Cardiac fibroblast (primary cell): ENCODE measurements around the gene DDA1.

ENCODE experiments used
- DNase-seq, 2 donors: peaks; one replicate each; pipeline versions ENCODE4 v3.0.0 to v3.0.0-alpha.2; 2010; ENCODE audit warnings: low read depth in 2 of 2
- H3K4me3 ChIP-seq, 2 donors: replicated peaks in 1 of 2; 1 replicate in 1 of 2; 2 replicates in 1 of 2; pipeline ENCODE4 v1.5.1; 2011; ENCODE audit warnings: low read depth in 2 of 2, low read length in 2 of 2, mild to moderate bottlenecking in 2 of 2, moderate library complexity in 1 of 2
- TF ChIP-seq, protein P1 (sequence below): IDR thresholded peaks from one replicate; pipeline ENCODE4 v1.5.1; 2011; ENCODE audit warnings: low read depth, mild to moderate bottlenecking, low read length, inconsistent platforms

The DDA1 gene

DNA sequence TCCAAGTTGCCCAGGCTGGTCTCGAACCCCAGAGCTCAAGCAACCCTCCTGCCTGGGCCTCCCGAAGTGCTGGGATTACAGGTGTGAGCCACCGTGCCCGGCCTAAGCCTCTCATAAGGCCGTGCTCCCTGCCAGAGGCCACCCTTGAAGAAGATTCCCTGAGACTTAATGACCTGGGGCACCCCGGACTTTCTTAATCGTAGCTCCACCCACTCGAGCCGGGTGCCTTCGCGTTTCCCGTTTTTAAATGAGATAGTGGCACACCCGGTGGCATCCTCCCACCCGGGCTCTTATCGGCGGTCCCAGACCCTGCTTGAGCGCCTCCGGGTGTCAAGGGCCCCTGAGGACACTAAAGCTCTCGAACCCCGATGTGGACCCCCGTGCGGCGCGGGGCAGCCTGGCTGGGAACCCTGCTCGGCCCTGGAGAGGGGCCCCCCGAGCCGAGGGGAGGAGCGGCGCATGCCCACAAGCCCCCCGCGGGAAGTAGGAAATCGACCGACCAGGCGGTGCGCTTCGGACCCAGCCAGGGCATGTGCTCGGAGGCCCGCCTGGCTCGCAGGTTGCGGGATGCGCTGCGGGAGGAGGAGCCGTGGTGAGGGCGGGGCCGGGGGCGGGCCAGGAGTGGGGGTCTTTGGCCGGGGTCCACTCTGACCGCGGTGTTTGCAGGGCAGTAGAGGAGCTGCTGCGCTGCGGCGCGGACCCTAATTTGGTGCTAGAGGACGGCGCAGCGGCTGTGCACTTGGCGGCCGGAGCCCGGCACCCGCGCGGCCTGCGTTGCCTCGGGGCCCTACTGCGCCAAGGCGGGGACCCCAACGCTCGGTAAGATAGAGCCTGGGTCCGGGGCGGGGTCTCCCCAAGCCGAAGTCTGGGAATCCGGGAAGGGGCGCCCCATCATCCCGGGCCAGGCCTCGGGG, 27.7 kb upstream of the DDA1 start, which contains the start of gene ANKLE1:
ANKLE1 (plus strand) TSS at position 511 of the 914 bp plus-strand sequence; CDS start at position 531, 20 bp downstream.
- H3K4me3 ChIP-seq, result peak within 1 kb of the TSS; percentile 27 to 33
- TF ChIP-seq, protein P1, sequence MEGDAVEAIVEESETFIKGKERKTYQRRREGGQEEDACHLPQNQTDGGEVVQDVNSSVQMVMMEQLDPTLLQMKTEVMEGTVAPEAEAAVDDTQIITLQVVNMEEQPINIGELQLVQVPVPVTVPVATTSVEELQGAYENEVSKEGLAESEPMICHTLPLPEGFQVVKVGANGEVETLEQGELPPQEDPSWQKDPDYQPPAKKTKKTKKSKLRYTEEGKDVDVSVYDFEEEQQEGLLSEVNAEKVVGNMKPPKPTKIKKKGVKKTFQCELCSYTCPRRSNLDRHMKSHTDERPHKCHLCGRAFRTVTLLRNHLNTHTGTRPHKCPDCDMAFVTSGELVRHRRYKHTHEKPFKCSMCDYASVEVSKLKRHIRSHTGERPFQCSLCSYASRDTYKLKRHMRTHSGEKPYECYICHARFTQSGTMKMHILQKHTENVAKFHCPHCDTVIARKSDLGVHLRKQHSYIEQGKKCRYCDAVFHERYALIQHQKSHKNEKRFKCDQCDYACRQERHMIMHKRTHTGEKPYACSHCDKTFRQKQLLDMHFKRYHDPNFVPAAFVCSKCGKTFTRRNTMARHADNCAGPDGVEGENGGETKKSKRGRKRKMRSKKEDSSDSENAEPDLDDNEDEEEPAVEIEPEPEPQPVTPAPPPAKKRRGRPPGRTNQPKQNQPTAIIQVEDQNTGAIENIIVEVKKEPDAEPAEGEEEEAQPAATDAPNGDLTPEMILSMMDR, result no peak
- DNase-seq, result no peak

DNA sequence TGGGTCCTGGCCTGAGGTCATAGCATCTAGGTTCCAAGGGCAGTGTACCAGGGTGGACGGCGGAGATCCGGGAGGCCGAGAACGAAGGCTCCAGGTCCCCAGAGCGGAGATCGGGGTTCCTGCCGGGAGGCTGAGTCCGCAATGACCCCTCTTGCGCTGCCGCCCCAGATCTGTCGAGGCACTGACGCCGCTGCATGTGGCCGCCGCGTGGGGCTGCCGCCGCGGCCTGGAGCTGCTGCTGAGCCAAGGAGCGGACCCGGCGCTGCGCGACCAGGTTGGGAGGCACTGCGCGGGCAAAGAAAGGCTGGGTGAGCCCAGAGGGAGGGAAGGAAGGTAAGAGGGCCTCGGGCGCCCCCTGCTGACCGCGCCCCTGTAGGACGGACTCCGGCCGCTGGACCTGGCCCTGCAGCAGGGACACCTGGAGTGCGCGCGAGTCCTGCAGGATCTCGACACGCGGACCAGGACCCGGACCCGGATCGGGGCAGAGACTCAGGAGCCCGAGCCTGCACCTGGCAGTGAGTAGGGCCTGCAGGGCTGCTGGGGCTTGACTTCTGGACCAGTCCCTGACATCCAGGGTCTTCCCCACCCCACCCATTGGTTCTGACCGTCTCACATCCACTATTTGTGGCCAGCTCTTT, 26.8 kb upstream of the DDA1 start:
- peak; percentile 78 to 80 for DNase-seq
- peak overlapping the region; percentile 21 to 33 for H3K4me3 ChIP-seq
- TF ChIP-seq, protein P1, result peak; percentile 91

DNA sequence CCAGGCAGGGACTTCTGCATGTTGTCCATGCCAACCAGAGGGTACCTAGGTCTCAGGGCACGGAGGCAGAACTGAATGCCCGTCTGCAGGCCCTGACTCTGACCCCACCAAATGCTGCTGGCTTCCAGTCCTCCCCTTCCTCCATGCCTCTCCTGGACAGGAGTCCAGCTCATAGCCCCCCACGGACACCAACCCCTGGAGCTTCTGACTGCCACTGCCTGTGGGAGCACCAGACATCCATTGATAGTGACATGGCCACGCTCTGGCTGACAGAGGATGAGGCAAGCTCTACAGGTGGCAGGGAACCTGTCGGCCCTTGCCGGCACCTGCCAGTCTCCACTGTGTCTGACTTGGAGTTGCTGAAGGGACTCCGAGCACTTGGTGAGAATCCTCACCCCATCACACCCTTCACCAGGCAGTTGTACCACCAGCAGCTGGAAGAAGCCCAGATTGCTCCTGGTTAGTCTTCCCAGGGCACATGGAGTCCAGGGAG, 25.8 kb upstream of the DDA1 start:
- DNase-seq, result no peak
- TF ChIP-seq, protein P1, result no peak

DNA sequence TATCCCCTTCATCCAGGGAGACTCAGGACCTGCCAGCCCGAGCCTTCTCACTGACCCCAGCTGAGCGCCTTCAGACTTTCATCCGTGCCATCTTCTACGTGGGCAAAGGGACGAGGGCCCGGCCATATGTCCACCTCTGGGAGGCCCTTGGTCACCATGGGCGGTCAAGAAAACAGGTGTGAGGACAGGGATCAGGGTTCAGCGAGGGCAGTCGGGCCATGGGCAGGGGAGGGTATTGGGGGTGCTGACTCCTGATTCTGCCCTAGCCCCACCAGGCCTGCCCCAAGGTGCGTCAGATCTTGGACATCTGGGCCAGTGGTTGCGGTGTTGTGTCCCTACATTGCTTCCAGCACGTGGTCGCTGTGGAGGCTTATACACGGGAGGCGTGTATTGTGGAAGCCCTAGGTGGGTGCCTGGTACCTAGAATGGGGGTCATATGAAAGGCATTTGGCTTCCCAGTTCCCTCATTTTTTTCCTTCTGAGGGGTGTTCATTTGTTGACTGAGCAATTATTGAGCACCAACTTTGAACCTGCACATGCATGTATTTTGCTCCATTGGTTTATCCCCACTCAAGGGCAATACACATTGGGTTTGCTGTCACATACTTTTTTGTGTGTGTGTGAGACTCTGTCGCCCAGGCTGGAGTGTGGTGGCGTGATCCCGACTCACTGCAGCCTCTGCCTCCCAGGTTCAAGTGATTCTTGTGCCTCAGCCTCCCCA, 23.8 kb upstream of the DDA1 start:
- H3K4me3 ChIP-seq, result no peak overlapping the region
- TF ChIP-seq, protein P1, result no peak
- no peak for DNase-seq

More for the DNA sequence above, 25.8 kb upstream of the DDA1 start:
- H3K4me3 ChIP-seq, result no peak overlapping the region

DNA sequence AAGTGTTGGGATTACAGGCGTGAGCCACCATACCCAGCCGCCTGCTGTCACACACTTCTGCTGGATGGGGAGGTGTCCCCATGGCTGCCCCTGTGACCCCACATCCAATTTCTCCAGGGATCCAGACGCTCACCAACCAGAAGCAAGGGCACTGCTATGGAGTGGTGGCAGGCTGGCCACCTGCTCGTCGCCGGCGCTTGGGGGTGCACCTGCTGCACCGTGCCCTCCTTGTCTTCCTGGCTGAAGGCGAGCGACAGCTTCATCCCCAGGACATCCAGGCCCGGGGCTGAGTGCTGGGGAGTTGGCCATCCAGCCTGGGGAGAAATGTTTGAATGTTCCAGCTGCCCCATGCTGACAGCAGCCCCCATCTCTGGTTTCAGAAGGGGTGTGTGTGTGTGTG, 23.1 kb upstream of the DDA1 start:
- H3K4me3 ChIP-seq, result no peak overlapping the region
- TF ChIP-seq, protein P1, result no peak

DNA sequence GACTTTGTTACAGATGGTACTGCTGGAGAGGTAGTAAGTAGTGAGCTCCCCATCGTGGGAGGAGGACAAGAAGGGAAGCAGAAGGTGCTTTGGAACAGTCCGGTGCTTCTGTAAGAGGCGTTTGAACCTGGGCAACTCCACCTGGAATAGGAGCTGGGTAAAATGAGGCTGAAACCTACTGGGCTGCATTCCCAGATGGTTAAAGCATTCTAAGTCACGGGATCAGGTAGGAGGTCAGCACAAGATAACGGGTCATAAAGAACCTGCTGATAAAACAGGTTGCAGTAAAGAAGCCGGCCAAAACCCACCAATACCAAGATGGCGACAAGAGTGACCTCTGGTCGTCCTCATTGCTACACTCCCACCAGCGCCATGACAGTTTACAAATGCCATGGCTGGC, 22.6 kb upstream of the DDA1 start:
- no peak for DNase-seq
- H3K4me3 ChIP-seq, result no peak overlapping the region
- TF ChIP-seq, protein P1, result no peak

More for the DNA sequence above, 23.1 kb upstream of the DDA1 start:
- DNase-seq, result no peak
